Measurements from ENCODE around the gene NUDCD2. TPM values are rescaled to one million over a fixed set of nuclear protein-coding genes. Genes with fewer than 3 reads are reported as not detected.
A peak's percentile ranks its signal among the peaks of the same experiment; 100 is the strongest.
"Not testable (repeated sequence)": the region's sequence is repeated elsewhere in the genome, so short reads cannot be mapped to it uniquely, and the experiment has no call there.

The NUDCD2 gene
- total RNA-seq, 1 donor from 2014 or later: 13.9 TPM

- DNase-seq (no peak), ATAC-seq (no peak)
- intact Hi-C loops (cut with micrococcal nuclease): no loop called here
Observed at GRCh38 chr5:163478126-163478981, 18.5 kb upstream of the NUDCD2 start.

- no peak for DNase-seq
- intact Hi-C loops (cut with micrococcal nuclease): no loop called here
- ATAC-seq: no peak
Observed at GRCh38 chr5:163475411-163475810, 15.5 kb upstream of the NUDCD2 start.

- no peak for DNase-seq
- no peak for ATAC-seq
- intact Hi-C loops (cut with micrococcal nuclease): no loop called here
Observed at GRCh38 chr5:163473635-163474243, 13.8 kb upstream of the NUDCD2 start.

GRCh38 chr5:163467682-163468081 is 7.8 kb upstream of the NUDCD2 start:
- intact Hi-C loops (cut with micrococcal nuclease): no loop called here
- no peak for DNase-seq
- no peak for ATAC-seq

- intact Hi-C loops (cut with micrococcal nuclease): no loop called here
- ATAC-seq (no peak), DNase-seq (no peak)
Observed at GRCh38 chr5:163463063-163463435, 3.1 kb upstream of the NUDCD2 start.

GRCh38 chr5:163460562-163461171 is 765 bp upstream of the NUDCD2 start, which contains the start of gene HMMR:
Gene HMMR, plus strand, starts transcription at chr5:163460632. Its CDS starts 61 bp downstream, at chr5:163460693.
- DNase-seq (no peak), ATAC-seq (no peak)
- intact Hi-C loops (cut with micrococcal nuclease): loop anchor here (2.0 kb wide), 1 partner anchor 44 kb away; the partner anchor contains the start of gene MAT2B

- intact Hi-C loops (cut with micrococcal nuclease): no loop called here
- DNase-seq (no peak), ATAC-seq (no peak)
Observed at GRCh38 chr5:163459462-163459818, 462 bp downstream of the NUDCD2 start.

- intact Hi-C loops (cut with micrococcal nuclease): no loop called here
- DNase-seq (no peak), ATAC-seq (no peak)
Observed at GRCh38 chr5:163458778-163459385, 1.0 kb downstream of the NUDCD2 start.

GRCh38 chr5:163456840-163457239 is 3.1 kb downstream of the NUDCD2 start:
- ATAC-seq (no peak), DNase-seq (no peak)
- intact Hi-C loops (cut with micrococcal nuclease): no loop called here

- intact Hi-C loops (cut with micrococcal nuclease): no loop called here
Observed at GRCh38 chr5:163456029-163456589, 3.8 kb downstream of the NUDCD2 start.

GRCh38 chr5:163455406-163455805 is 4.5 kb downstream of the NUDCD2 start:
- intact Hi-C loops (cut with micrococcal nuclease); DNase-seq; ATAC-seq: not testable (repeated sequence)

More at GRCh38 chr5:163456029-163456589, 3.8 kb downstream of the NUDCD2 start:
- no peak for ATAC-seq
- no peak for DNase-seq

- ATAC-seq (no peak), DNase-seq (no peak)
- intact Hi-C loops (cut with micrococcal nuclease): no loop called here
Observed at GRCh38 chr5:163453705-163454104, 6.2 kb downstream of the NUDCD2 start.

GRCh38 chr5:163451489-163451888 is 8.4 kb downstream of the NUDCD2 start:
- DNase-seq (no peak), ATAC-seq (no peak)
- intact Hi-C loops (cut with micrococcal nuclease): no loop called here

GRCh38 chr5:163448491-163448890 is 11.4 kb downstream of the NUDCD2 start:
- intact Hi-C loops (cut with micrococcal nuclease): no loop called here

GRCh38 chr5:163447875-163448274 is 12.0 kb downstream of the NUDCD2 start:
- intact Hi-C loops (cut with micrococcal nuclease): no loop called here
- ATAC-seq: no peak
- no peak for DNase-seq

More at GRCh38 chr5:163448491-163448890, 11.4 kb downstream of the NUDCD2 start:
- ATAC-seq (no peak), DNase-seq (no peak)

GRCh38 chr5:163447191-163447590 is 12.7 kb downstream of the NUDCD2 start:
- intact Hi-C loops (cut with micrococcal nuclease): no loop called here
- ATAC-seq (no peak), DNase-seq (no peak)

GRCh38 chr5:163445345-163445744 is 14.6 kb downstream of the NUDCD2 start:
- intact Hi-C loops (cut with micrococcal nuclease): no loop called here
- DNase-seq (peak; percentile 39), ATAC-seq (peak; percentile 92)

- no peak for ATAC-seq
- no peak for DNase-seq
- intact Hi-C loops (cut with micrococcal nuclease): no loop called here
Observed at GRCh38 chr5:163444526-163444925, 15.4 kb downstream of the NUDCD2 start.

- ATAC-seq (no peak), DNase-seq (no peak)
- intact Hi-C loops (cut with micrococcal nuclease): no loop called here
Observed at GRCh38 chr5:163440954-163441353, 18.9 kb downstream of the NUDCD2 start.

- DNase-seq: no peak
- intact Hi-C loops (cut with micrococcal nuclease): no loop called here
- no peak for ATAC-seq
Observed at GRCh38 chr5:163439092-163439425, 20.8 kb downstream of the NUDCD2 start.
